Liver (tissue), 9 donors: ENCODE data around the gene C9orf153. TPM values are rescaled to one million over a fixed set of nuclear protein-coding genes. Genes with fewer than 3 reads are reported as not detected.

Source experiments
- DNase-seq: peaks from one replicate; pipeline ENCODE4 v3.0.0-alpha.2; 2017; ENCODE audit warnings: low spot score
- H3K27ac ChIP-seq, 2 donors: one replicate each; pipeline ENCODE4 v1.7.0; 2013; ENCODE audit warnings: inconsistent platforms in 2 of 2, low read length in 2 of 2, control low read depth in 1 of 2, low read depth in 1 of 2, mild to moderate bottlenecking in 1 of 2
- H3K27me3 ChIP-seq, 4 donors: one replicate each; pipeline versions ENCODE4 v1.6.1 to v1.7.0; 2013; ENCODE audit warnings: low read length in 3 of 4, inconsistent platforms in 1 of 4, mild to moderate bottlenecking in 1 of 4, moderate library complexity in 1 of 4; ENCODE audit not compliant: control insufficient read depth in 4 of 4, insufficient read depth in 4 of 4
- H3K36me3 ChIP-seq, 4 donors: one replicate each; pipeline versions ENCODE4 v1.6.1 to v1.7.0; 2013; ENCODE audit warnings: low read length in 3 of 4, mild to moderate bottlenecking in 3 of 4, low read depth in 1 of 4, moderate library complexity in 1 of 4; ENCODE audit not compliant: control insufficient read depth in 4 of 4, insufficient read depth in 3 of 4
- H3K4me1 ChIP-seq, 4 donors: one replicate each; pipeline versions ENCODE4 v1.6.1 to v1.7.0; 2013; ENCODE audit warnings: low read length in 3 of 4, mild to moderate bottlenecking in 3 of 4, moderate library complexity in 1 of 4; ENCODE audit not compliant: control insufficient read depth in 4 of 4, insufficient read depth in 4 of 4
- H3K4me3 ChIP-seq, 3 donors: one replicate each; pipeline versions ENCODE4 v1.6.1 to v1.7.0; 2013; ENCODE audit warnings: low read length in 3 of 3, control low read depth in 1 of 3, low read depth in 1 of 3, mild to moderate bottlenecking in 1 of 3
- H3K9ac ChIP-seq, 2 donors: one replicate each; pipeline ENCODE4 v1.7.0; 2013; ENCODE audit warnings: low read length in 2 of 2, mild to moderate bottlenecking in 2 of 2, moderate library complexity in 2 of 2, control low read depth in 1 of 2, low read depth in 1 of 2
- H3K9me3 ChIP-seq, 4 donors: one replicate each; pipeline versions ENCODE4 v1.6.1 to v1.7.0; 2013; ENCODE audit warnings: low read length in 3 of 4; ENCODE audit not compliant: control insufficient read depth in 4 of 4
- EGR1 ChIP-seq, 2 donors: IDR thresholded peaks; 2 replicates each; pipeline ENCODE4 v1.6.1; 2016 to 2018; ENCODE audit warnings: antibody characterized with exemption in 2 of 2, low read depth in 2 of 2
- FOXA1 ChIP-seq: IDR thresholded peaks from 2 replicates; pipeline ENCODE4 v1.6.1; 2016; ENCODE audit warnings: antibody characterized with exemption
- FOXA2 ChIP-seq: IDR thresholded peaks from 2 replicates; pipeline ENCODE4 v1.6.1; 2016; ENCODE audit warnings: antibody characterized with exemption
- GABPA ChIP-seq, 2 donors: IDR thresholded peaks in 1 of 2; conservative IDR thresholded peaks in 1 of 2; 2 replicates each; pipeline ENCODE4 v1.6.1; 2016; ENCODE audit warnings: antibody characterized with exemption in 2 of 2, mild to moderate bottlenecking in 1 of 2, moderate library complexity in 1 of 2
- HNF4G ChIP-seq: IDR thresholded peaks from 2 replicates; pipeline ENCODE4 v1.6.1; 2016; ENCODE audit warnings: antibody characterized with exemption
- JUND ChIP-seq, 2 donors: IDR thresholded peaks; 2 replicates each; pipeline ENCODE4 v1.6.1; 2016; ENCODE audit warnings: antibody characterized with exemption in 2 of 2
- NR2F2 ChIP-seq: IDR thresholded peaks from 2 replicates; pipeline ENCODE4 v1.6.1; 2016; ENCODE audit warnings: antibody characterized with exemption
- RAD21 ChIP-seq, 2 donors: IDR thresholded peaks; 2 replicates each; pipeline ENCODE4 v1.6.1; 2016; ENCODE audit warnings: antibody characterized with exemption in 2 of 2, mild to moderate bottlenecking in 2 of 2
- RXRA ChIP-seq, 2 donors: IDR thresholded peaks; 2 replicates each; pipeline ENCODE4 v1.6.1; 2017 to 2018; ENCODE audit warnings: antibody characterized with exemption in 2 of 2, mild to moderate bottlenecking in 1 of 2
- SP1 ChIP-seq: IDR thresholded peaks from 2 replicates; pipeline ENCODE4 v1.6.1; 2018; ENCODE audit warnings: antibody characterized with exemption, mild to moderate bottlenecking
- TAF1 ChIP-seq: conservative IDR thresholded peaks from 2 replicates; pipeline ENCODE4 v1.6.1; 2016; ENCODE audit warnings: antibody characterized with exemption, mild to moderate bottlenecking
- YY1 ChIP-seq: IDR thresholded peaks from 2 replicates; pipeline ENCODE4 v1.6.1; 2016; ENCODE audit warnings: antibody characterized with exemption, mild to moderate bottlenecking
- WGBS: extraction: QIAGEN DNeasy Blood & Tissue Kit; methylation state at CpG from one replicate; pipeline ENCODE4 v1.1.7; 2013; 5-methylcytosine and 5-hydroxymethylcytosine counted together
- polyA plus RNA-seq, 2 donors: library from polyadenylated mRNA; stranded (reverse) in 1 of 2; unstranded in 1 of 2; fragments of 200-250 nt in 1 of 2; fragments of >200 nt in 1 of 2; fragmentation: Nextera tagmentation in 1 of 2; extraction: Ambion mirVana in 1 of 2; gene quantifications; one replicate each; pipeline versions ENCODE4 v1.2.1 to v1.2.3, GENCODE V29; 2013 to 2015
- total RNA-seq, 2 donors: library from RNA; depleted of rRNA; stranded (reverse); fragments of >200 nt; gene quantifications; one replicate each; pipeline ENCODE4 v1.2.3, GENCODE V29; 2014
- TF ChIP-seq, protein P1 (sequence below): IDR thresholded peaks from 2 replicates; pipeline ENCODE4 v1.6.1; 2016; ENCODE audit warnings: antibody characterized with exemption, mild to moderate bottlenecking
- TF ChIP-seq, protein P2 (sequence below): fragments of 150-350 bp; IDR thresholded peaks from 2 replicates; pipeline ENCODE4 v1.5.1; 2017; ENCODE audit warnings: improper control_type of control experiment, low read depth, low read length; ENCODE audit not compliant: missing input control
- TF ChIP-seq, protein P3 (sequence below): IDR thresholded peaks from 2 replicates; pipeline ENCODE4 v1.6.1; 2016; ENCODE audit warnings: antibody characterized with exemption
- TF ChIP-seq, protein P4 (sequence below): IDR thresholded peaks from 2 replicates; pipeline ENCODE4 v1.6.1; 2016; ENCODE audit warnings: antibody characterized with exemption
- TF ChIP-seq, protein P5 (sequence below): IDR thresholded peaks from 2 replicates; pipeline ENCODE4 v1.6.1; 2016; ENCODE audit warnings: antibody characterized with exemption
- donor health status: healthy.
- donor health status: healthy.
- donor health status: healthy.
- donor health status: healthy.
- donor health status: healthy.

The C9orf153 gene
- total and polyA plus RNA-seq, 4 donors, result 0.07 to 0.67 (median 0.34) TPM

DNA sequence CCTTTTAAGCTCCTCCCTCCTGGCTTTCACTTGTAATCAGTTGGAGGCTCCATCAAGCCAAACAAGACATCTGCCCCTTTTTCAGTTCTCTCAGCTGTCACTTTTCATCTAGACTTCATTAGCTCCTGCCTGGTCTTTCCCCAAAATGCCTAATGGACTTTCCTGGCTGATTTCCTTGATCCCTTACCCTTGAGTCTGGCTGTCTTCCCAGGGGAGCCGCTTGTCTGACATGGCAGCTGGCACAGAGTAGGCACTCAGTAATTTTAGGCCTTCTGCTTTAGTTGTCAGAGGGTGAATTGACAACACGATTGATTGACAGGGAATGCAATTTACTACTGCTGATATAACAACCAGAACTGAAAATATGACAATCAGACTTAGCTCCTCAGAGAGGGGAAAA lies 2.1 kb downstream of the C9orf153 start:
- no peak for DNase-seq
- TF ChIP-seq YY1, result no peak
- TF ChIP-seq EGR1 (IDR thresholded peaks at IDR 0.05; ENCODE audit: low read depth in 2 of 2), result no peak
- no peak for TF ChIP-seq FOXA1
- no peak for TF ChIP-seq FOXA2
- TF ChIP-seq, protein P1, sequence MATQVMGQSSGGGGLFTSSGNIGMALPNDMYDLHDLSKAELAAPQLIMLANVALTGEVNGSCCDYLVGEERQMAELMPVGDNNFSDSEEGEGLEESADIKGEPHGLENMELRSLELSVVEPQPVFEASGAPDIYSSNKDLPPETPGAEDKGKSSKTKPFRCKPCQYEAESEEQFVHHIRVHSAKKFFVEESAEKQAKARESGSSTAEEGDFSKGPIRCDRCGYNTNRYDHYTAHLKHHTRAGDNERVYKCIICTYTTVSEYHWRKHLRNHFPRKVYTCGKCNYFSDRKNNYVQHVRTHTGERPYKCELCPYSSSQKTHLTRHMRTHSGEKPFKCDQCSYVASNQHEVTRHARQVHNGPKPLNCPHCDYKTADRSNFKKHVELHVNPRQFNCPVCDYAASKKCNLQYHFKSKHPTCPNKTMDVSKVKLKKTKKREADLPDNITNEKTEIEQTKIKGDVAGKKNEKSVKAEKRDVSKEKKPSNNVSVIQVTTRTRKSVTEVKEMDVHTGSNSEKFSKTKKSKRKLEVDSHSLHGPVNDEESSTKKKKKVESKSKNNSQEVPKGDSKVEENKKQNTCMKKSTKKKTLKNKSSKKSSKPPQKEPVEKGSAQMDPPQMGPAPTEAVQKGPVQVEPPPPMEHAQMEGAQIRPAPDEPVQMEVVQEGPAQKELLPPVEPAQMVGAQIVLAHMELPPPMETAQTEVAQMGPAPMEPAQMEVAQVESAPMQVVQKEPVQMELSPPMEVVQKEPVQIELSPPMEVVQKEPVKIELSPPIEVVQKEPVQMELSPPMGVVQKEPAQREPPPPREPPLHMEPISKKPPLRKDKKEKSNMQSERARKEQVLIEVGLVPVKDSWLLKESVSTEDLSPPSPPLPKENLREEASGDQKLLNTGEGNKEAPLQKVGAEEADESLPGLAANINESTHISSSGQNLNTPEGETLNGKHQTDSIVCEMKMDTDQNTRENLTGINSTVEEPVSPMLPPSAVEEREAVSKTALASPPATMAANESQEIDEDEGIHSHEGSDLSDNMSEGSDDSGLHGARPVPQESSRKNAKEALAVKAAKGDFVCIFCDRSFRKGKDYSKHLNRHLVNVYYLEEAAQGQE, result no peak
- no peak for TF ChIP-seq RAD21 (IDR thresholded peaks at IDR 0.05)
- TF ChIP-seq, protein P2, sequence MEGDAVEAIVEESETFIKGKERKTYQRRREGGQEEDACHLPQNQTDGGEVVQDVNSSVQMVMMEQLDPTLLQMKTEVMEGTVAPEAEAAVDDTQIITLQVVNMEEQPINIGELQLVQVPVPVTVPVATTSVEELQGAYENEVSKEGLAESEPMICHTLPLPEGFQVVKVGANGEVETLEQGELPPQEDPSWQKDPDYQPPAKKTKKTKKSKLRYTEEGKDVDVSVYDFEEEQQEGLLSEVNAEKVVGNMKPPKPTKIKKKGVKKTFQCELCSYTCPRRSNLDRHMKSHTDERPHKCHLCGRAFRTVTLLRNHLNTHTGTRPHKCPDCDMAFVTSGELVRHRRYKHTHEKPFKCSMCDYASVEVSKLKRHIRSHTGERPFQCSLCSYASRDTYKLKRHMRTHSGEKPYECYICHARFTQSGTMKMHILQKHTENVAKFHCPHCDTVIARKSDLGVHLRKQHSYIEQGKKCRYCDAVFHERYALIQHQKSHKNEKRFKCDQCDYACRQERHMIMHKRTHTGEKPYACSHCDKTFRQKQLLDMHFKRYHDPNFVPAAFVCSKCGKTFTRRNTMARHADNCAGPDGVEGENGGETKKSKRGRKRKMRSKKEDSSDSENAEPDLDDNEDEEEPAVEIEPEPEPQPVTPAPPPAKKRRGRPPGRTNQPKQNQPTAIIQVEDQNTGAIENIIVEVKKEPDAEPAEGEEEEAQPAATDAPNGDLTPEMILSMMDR, result no peak
- TF ChIP-seq RXRA (IDR thresholded peaks at IDR 0.05), result no peak
- no peak for TF ChIP-seq GABPA (IDR thresholded peaks at IDR 0.05 in 1 of 2, conservative IDR thresholded peaks at IDR 0.05 in 1 of 2)
- TF ChIP-seq TAF1, result no peak
- TF ChIP-seq, protein P3, sequence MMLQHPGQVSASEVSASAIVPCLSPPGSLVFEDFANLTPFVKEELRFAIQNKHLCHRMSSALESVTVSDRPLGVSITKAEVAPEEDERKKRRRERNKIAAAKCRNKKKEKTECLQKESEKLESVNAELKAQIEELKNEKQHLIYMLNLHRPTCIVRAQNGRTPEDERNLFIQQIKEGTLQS, result no peak
- no peaks in the 10 kb centered on the region for H3K9me3 ChIP-seq
- H3K27ac ChIP-seq, result no peak overlapping the region
- H3K4me1 ChIP-seq, result no peaks in the 10 kb centered on the region
- no peaks in the 10 kb centered on the region for H3K27me3 ChIP-seq
- 83% methylated on average over 2 of the region's 2 CpGs for whole genome bisulfite sequencing
- H3K9ac ChIP-seq, result no peak overlapping the region
- no peak overlapping the region for H3K4me3 ChIP-seq
- no peaks in the 10 kb centered on the region for H3K36me3 ChIP-seq

DNA sequence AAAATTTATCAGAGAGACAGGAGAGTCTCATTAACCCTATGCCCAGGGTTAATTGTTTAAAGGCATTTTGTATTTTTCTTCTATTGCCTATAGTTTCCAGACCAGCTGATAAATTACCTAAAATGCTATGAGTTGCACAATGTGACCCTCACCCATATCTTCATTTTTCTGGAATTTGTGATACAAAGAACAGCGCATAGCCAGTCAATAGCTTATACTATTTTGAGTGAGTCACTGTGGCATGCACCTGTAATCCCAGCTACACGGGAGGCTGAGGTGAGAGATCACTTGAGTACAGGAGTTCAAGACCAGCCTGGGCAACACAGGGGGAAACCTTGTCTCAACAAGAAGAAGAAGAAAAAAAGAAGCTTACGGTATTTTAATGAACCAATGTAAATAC lies 2.8 kb downstream of the C9orf153 start:
- H3K27me3 ChIP-seq, result no peaks in the 10 kb centered on the region
- H3K36me3 ChIP-seq, result no peaks in the 10 kb centered on the region
- no peak overlapping the region for H3K27ac ChIP-seq
- TF ChIP-seq SP1, result no peak
- TF ChIP-seq NR2F2, result no peak
- TF ChIP-seq YY1, result no peak
- TF ChIP-seq JUND (IDR thresholded peaks at IDR 0.05), result no peak
- no peak for TF ChIP-seq FOXA2
- TF ChIP-seq EGR1 (IDR thresholded peaks at IDR 0.05; ENCODE audit: low read depth in 2 of 2), result no peak
- TF ChIP-seq TAF1, result no peak
- TF ChIP-seq, protein P1, result no peak
- TF ChIP-seq, protein P2, result no peak
- TF ChIP-seq, protein P3, result no peak
- no peak for TF ChIP-seq RXRA (IDR thresholded peaks at IDR 0.05)
- TF ChIP-seq RAD21 (IDR thresholded peaks at IDR 0.05), result no peak
- no peak for TF ChIP-seq GABPA (IDR thresholded peaks at IDR 0.05 in 1 of 2, conservative IDR thresholded peaks at IDR 0.05 in 1 of 2)
- TF ChIP-seq HNF4G, result no peak
- TF ChIP-seq, protein P4, sequence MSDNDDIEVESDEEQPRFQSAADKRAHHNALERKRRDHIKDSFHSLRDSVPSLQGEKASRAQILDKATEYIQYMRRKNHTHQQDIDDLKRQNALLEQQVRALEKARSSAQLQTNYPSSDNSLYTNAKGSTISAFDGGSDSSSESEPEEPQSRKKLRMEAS, result no peak
- TF ChIP-seq, protein P5, sequence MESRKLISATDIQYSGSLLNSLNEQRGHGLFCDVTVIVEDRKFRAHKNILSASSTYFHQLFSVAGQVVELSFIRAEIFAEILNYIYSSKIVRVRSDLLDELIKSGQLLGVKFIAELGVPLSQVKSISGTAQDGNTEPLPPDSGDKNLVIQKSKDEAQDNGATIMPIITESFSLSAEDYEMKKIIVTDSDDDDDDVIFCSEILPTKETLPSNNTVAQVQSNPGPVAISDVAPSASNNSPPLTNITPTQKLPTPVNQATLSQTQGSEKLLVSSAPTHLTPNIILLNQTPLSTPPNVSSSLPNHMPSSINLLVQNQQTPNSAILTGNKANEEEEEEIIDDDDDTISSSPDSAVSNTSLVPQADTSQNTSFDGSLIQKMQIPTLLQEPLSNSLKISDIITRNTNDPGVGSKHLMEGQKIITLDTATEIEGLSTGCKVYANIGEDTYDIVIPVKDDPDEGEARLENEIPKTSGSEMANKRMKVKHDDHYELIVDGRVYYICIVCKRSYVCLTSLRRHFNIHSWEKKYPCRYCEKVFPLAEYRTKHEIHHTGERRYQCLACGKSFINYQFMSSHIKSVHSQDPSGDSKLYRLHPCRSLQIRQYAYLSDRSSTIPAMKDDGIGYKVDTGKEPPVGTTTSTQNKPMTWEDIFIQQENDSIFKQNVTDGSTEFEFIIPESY, result no peak
- H3K4me1 ChIP-seq, result no peaks in the 10 kb centered on the region
- no peak overlapping the region for H3K4me3 ChIP-seq
- WGBS, result 91% methylated on average over 3 of the region's 3 CpGs
- H3K9me3 ChIP-seq, result no peaks in the 10 kb centered on the region
- DNase-seq, result no peak
- no peak overlapping the region for H3K9ac ChIP-seq
